Retinal pigment epithelial cell (primary cell): ENCODE results near the gene DYNLT2.

ENCODE experiments used
- DNase-seq: peaks from one replicate; pipeline ENCODE4 v3.0.0-alpha.2; 2010; ENCODE audit warnings: low read depth
- H3K4me3 ChIP-seq: 2 replicates; pipeline ENCODE4 v1.5.1; 2011; ENCODE audit warnings: mild to moderate bottlenecking, low read length, control low read depth, moderate library complexity
- CTCF ChIP-seq: conservative IDR thresholded peaks from 2 replicates; pipeline ENCODE4 v1.5.1; 2011; ENCODE audit warnings: low read depth, low read length, control low read depth, inconsistent platforms

Gene DYNLT2

GRCh38 chr6:169782966-169783365 lies 31.6 kb upstream of the DYNLT2 start:
- H3K4me3 ChIP-seq, result no peak overlapping the region
- TF ChIP-seq CTCF, result no peak
- DNase-seq, result no peak

- H3K4me3 ChIP-seq, result no peak overlapping the region
- TF ChIP-seq CTCF, result no peak
- no peak for DNase-seq
Measured at GRCh38 chr6:169780571-169781091, 29.3 kb upstream of the DYNLT2 start.

- DNase-seq, result no peak
- no peak for TF ChIP-seq CTCF
- no peak overlapping the region for H3K4me3 ChIP-seq
Measured at GRCh38 chr6:169779896-169780295, 28.5 kb upstream of the DYNLT2 start.

- DNase-seq, result no peak
- H3K4me3 ChIP-seq, result no peak overlapping the region
- TF ChIP-seq CTCF, result no peak
Measured at GRCh38 chr6:169779092-169779815, 27.9 kb upstream of the DYNLT2 start.

- H3K4me3 ChIP-seq, result no peak overlapping the region
- DNase-seq, result peak; percentile 24
- TF ChIP-seq CTCF, result no peak
Measured at GRCh38 chr6:169778646-169779045, 27.3 kb upstream of the DYNLT2 start.

- no peak for TF ChIP-seq CTCF
- no peak for DNase-seq
- no peak overlapping the region for H3K4me3 ChIP-seq
Measured at GRCh38 chr6:169777896-169778295, 26.5 kb upstream of the DYNLT2 start.

GRCh38 chr6:169776379-169776778 lies 25.0 kb upstream of the DYNLT2 start:
- DNase-seq, result no peak
- H3K4me3 ChIP-seq, result no peak overlapping the region
- TF ChIP-seq CTCF, result no peak
